GM18867 (cell line): ENCODE results near the gene GLCCI1.

Experiments
- ATAC-seq: cut with Tn5 transposase; IDR thresholded peaks from one replicate; pipeline ENCODE4 v1.9.1; 2021; ENCODE audit warnings: mild to moderate bottlenecking, moderate library complexity; ENCODE audit not compliant: unreplicated experiment

GLCCI1 gene

GRCh38 chr7:8126601-8127167 is 158.1 kb downstream of the GLCCI1 start:
- ATAC-seq, result no peak

GRCh38 chr7:8128449-8129317 is 160.1 kb downstream of the GLCCI1 start:
- ATAC-seq, result no peak

- ATAC-seq, result no peak
Observed at GRCh38 chr7:8129318-8129659, 160.7 kb downstream of the GLCCI1 start.

- ATAC-seq, result no peak
Observed at GRCh38 chr7:8130663-8131062, 162.1 kb downstream of the GLCCI1 start.

GRCh38 chr7:8131694-8132605 is 163.4 kb downstream of the GLCCI1 start:
- ATAC-seq, result peak; percentile 62

GRCh38 chr7:8133188-8133848 is 164.7 kb downstream of the GLCCI1 start:
- peak; percentile 22 for ATAC-seq

GRCh38 chr7:8134089-8134733 is 165.6 kb downstream of the GLCCI1 start:
- ATAC-seq, result peak; percentile 66

GRCh38 chr7:8135417-8135816 is 166.8 kb downstream of the GLCCI1 start:
- no peak for ATAC-seq

GRCh38 chr7:8136051-8136730 is 167.6 kb downstream of the GLCCI1 start:
- ATAC-seq, result no peak
